A172 (cell line): ENCODE results near the gene TSLP. TPM values are rescaled to one million over a fixed set of nuclear protein-coding genes. Genes with fewer than 3 reads are reported as not detected.

Experiments used
- DNase-seq: peaks from one replicate; pipeline ENCODE4 v3.0.0-alpha.2; 2015; ENCODE audit warnings: low spot score
- total RNA-seq: library from RNA; depleted of rRNA; stranded (reverse); fragments of >200 nt; shearing (Covaris generic); gene quantifications from 2 replicates; pipeline ENCODE4 v1.2.3, GENCODE V29; 2014; rRNA removed

The TSLP gene
- total RNA-seq, 1 experiment from 2014 or later: not detected

GRCh38 chr5:111095982-111096381, 24.5 kb downstream of the TSLP start:
- DNase-seq: no peak

DNA sequence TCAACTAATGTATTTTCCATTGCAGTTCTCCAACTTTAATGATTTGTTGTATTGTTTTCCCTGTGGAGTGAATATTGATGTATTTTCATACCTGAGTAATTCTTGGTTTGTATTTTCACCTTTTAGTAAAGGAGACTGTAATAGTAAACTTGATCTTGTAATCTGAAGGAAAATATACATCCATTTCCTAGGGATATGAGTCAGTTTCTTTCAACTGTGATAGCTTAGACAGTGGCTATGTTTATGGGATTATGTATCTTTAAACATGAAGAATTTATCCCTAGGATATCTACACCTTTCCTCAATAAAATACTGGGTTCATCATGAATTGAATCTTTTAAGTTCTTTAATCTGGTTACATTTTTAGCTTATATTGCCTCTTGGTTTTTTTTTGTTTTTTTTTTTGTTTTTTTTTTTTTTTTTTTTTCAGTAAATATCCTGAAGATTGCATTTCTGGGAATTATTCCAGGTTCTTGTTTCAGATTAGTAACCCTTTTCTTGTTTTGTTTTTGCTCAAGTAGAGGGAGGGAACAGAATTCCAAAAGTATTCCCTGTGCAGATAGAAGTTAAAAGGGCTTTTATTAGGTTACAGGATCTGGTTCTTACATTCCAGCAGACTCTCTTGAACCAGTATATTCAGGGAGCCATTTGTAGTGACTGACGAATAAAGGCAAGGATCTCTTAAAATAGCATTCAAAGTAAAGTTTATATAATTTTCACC, 27.7 kb downstream of the TSLP start:
- no peak for DNase-seq

GRCh38 chr5:111106320-111106948, 34.9 kb downstream of the TSLP start:
- no peak for DNase-seq

- no peak for DNase-seq
These were observed 35.9 kb downstream of the TSLP start for GRCh38 chr5:111107371-111107770.

- DNase-seq: no peak
These were observed 40.4 kb downstream of the TSLP start for GRCh38 chr5:111111956-111112355.

DNA sequence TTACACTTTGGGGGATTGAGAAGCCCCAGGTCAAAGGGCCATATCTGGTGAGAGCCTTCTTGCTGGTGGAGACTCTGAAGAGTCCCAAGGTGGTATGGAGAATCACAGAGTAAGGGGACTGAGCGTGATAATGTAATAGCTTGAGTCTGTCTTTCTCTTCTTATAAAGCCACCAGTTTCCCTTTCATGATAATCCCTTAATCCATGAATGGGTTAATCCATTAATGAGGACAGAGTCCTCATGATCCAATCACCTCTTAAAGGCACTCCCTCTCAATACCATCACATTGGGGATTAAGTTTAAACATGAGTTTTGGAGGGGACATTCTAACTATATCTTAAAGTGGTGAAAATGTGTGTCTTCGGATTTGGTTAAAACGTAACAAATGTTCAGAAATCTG, 42.2 kb downstream of the TSLP start:
- DNase-seq: no peak

GRCh38 chr5:111115229-111115628, 43.7 kb downstream of the TSLP start:
- no peak for DNase-seq

GRCh38 chr5:111116550-111116949, 45.0 kb downstream of the TSLP start:
- no peak for DNase-seq

- no peak for DNase-seq
These were observed 45.6 kb downstream of the TSLP start for GRCh38 chr5:111117136-111117535.

DNA sequence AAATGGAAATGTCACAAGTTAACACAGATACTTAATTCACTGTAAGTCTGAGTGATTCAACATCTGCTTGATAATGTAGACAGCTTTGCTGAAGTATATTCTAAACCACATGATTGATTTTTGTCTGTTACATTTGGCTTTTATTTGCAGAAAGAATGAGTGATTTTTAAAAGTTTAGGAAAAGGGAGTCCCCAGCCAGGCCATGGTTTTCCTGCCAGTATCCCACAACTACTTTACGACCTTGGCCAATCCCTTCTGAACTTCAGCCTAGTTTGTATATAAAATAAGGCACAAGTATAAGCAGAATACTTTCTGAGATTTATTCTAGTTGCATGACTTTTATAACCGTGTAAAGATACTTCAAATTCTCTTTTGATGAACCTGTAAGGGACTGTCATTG, 47.7 kb downstream of the TSLP start:
- no peak for DNase-seq

GRCh38 chr5:111119856-111120255, 48.3 kb downstream of the TSLP start:
- DNase-seq: no peak

- no peak for DNase-seq
These were observed 49.4 kb downstream of the TSLP start for GRCh38 chr5:111120911-111121310.

GRCh38 chr5:111121926-111122325, 50.4 kb downstream of the TSLP start:
- DNase-seq: no peak

- DNase-seq: no peak
These were observed 50.9 kb downstream of the TSLP start for GRCh38 chr5:111122398-111122797.

GRCh38 chr5:111124793-111125192, 53.3 kb downstream of the TSLP start:
- no peak for DNase-seq

GRCh38 chr5:111126896-111127295, 55.4 kb downstream of the TSLP start:
- DNase-seq: no peak

Other genes starting within 250 kb of the TSLP start
- gene WDR36, start 20.6 kb downstream of the TSLP start, total RNA-seq: 29.8 and 33.7 TPM in 2 replicates
- 8.1 and 12.9 TPM in 2 replicates for gene CAMK4, start 152.7 kb downstream of the TSLP start, total RNA-seq